GM12864 (cell line): ENCODE measurements around the gene ACTL6B.

Experiments
- DNase-seq: peaks from one replicate; pipeline ENCODE4 v3.0.0-alpha.2; 2011; ENCODE audit warnings: low read depth
- H3K4me3 ChIP-seq: 2 replicates; pipeline ENCODE4 v1.5.1; 2011; ENCODE audit warnings: mild to moderate bottlenecking, low read depth, low read length, control low read depth
- TF ChIP-seq, protein P1 (sequence below): IDR thresholded peaks from 2 replicates; pipeline ENCODE4 v1.5.1; 2011; ENCODE audit warnings: low read depth, mild to moderate bottlenecking, moderate library complexity, low read length, control low read depth, inconsistent platforms; ENCODE audit errors: missing control alignments

ACTL6B gene

DNA sequence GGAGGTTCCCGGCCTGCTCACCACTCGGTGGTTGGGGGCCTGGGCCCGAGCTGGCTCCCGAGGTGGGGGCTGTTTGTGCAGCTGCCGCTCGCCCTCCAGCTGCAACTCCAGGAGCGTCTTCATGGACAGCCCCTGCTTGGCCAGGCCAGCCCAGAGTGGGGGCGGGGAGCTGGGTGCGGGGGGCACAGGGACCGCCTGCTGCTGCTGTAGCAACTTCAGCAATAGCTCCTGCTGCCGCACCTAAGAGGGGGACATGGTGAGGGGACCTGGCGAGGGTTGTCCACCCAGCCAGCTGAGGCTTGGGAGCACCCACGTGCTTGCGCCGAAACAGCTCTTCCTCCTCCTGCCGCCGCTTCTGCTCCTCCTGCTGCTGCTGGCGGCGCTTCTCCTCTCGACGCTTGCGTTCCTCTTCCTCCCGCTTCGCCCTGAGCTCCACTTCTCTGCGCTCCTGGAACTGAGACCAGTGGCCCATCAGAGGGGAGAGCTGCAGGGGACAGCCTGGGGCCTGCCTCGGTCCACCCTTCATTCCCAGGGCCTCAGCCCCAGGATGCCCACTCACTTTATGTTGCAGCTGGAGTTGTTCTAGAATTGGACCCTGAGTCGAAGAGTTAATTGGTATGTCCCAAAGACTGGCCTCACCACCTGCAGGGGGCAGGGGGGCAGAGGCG, 26.9 kb upstream of the ACTL6B start:
- TF ChIP-seq, protein P1, sequence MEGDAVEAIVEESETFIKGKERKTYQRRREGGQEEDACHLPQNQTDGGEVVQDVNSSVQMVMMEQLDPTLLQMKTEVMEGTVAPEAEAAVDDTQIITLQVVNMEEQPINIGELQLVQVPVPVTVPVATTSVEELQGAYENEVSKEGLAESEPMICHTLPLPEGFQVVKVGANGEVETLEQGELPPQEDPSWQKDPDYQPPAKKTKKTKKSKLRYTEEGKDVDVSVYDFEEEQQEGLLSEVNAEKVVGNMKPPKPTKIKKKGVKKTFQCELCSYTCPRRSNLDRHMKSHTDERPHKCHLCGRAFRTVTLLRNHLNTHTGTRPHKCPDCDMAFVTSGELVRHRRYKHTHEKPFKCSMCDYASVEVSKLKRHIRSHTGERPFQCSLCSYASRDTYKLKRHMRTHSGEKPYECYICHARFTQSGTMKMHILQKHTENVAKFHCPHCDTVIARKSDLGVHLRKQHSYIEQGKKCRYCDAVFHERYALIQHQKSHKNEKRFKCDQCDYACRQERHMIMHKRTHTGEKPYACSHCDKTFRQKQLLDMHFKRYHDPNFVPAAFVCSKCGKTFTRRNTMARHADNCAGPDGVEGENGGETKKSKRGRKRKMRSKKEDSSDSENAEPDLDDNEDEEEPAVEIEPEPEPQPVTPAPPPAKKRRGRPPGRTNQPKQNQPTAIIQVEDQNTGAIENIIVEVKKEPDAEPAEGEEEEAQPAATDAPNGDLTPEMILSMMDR = no peak
- no peak for DNase-seq
- no peak overlapping the region for H3K4me3 ChIP-seq

DNA sequence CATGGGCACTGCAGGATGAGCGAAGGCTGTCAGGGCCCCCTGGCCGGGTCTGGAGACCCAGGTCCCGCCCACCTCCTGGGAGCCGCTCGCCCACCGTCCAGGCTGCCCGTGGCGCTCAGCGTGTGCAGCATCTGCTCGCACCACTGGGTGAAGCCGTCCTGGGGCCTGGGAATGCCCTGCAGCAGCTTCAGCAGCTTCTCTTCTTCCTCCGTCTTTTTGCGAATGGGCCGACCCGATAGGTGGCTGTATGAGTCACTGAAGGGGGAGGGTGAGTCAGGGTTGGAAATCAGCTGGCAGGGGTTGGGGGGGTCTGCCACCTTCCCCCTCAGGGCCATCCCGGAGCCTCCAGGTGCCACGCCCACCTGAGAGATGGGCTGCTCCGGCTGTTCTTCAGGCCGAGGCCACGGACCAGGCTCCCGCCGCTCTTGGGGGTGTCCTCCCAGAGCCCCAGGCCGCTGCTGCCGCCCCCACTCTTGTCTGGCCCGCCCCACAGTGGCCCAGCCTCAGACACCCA, 26.0 kb upstream of the ACTL6B start:
- no peak overlapping the region for H3K4me3 ChIP-seq
- TF ChIP-seq, protein P1 = no peak
- no peak for DNase-seq

DNA sequence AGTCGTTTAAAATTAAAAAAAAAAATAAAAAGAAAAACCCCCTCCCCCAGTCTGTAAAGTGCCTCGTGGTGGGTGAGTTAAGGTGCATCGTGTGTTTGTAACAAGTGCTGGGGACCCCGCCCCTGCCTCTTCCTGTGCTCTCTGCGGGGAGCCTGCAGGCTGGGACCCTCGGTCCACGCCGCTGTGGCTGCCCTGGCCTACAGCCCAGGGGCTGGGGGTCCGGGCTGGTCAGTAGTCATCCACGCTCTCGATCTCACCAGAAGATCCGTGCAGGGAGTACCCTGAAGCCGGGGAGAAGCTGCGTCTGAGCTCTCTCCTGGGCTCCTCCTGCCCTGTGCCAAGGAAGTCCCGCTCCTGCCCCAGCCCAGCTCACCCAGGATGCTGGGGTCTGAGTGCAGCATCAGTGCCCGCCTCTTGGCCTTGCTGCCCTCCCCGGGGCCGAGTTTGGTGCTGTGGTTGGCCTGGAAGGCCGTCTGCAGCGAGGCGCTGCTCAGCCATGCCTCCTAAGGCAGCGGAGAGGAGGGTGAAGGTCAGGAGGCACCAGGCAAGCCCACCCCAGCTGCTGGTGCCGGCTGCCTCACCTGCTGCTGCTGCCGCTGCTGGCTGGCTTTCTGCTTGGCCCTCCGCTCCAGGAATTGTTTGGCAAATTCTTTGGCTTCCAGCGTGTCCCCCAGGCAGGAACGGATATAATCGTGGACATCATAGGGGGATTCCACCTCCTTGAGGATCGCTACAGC, 25.4 kb upstream of the ACTL6B start:
- DNase-seq = no peak
- H3K4me3 ChIP-seq = no peak overlapping the region
- TF ChIP-seq, protein P1 = no peak

DNA sequence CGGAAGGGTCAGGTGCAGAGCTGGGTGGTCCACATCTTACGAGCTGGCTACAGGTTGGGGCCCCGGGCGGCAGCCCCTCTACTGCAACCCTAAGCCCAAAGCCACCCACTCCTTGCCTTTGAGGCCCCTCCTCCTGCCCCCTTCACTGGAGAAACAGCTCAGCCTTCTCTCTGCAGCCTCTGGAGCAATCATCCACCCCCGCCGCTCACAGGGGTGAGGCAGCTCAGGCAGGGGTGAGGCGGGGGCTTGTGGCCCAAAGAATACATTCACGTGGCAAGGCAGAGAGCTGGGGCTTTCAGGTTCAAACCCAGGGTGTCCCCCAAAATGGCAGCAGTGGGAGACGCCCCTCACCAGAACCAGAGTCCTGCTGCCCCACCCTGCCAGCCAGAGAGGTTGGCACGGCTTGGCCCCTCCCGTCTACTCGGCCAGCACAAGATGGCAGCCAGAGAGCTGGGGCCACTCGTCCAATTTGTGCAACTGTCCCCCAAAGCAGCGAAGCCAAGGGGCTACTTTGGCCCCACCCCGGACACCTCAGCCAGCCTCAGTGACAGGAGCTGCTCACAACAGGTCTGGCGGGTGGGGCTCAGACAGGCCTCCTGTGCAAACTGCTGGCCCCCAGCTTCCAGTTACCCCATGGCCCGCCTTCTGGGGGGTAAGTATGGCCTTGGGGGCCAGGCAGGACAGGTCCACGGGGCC, 24.5 kb upstream of the ACTL6B start:
- no peak for DNase-seq
- TF ChIP-seq, protein P1 = no peak
- no peak overlapping the region for H3K4me3 ChIP-seq

DNA sequence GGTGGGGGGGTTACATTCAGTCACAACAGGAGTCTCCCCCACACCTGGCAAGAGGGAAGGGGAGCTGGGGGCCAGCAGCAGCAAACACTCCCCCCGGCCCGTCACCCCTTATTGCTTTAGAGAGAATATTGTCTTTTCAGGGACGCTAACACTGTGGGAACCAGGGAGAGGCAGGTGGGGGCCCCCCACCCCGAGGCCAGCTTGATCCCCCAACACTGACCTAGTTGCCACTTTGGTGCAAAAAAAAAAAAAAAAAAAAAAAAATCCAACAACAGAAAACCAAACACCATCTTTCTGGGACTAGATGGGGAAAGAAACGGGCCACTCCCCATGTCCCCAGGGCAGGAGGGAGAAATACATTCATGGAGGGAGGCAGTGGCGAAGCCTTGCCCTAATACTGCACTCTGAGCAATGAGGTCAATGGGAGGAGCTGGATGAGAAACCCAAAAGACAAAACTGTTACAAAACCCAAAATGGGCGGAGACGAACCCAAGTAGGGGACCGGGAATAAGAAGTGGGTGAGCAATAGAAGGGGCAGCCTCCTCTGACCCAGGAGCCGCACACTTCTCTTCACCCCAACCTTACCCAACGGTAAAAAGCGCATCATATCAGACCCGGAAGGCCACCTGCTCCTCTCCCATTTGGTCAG, 23.8 kb upstream of the ACTL6B start:
- TF ChIP-seq, protein P1 = no peak
- no peak for DNase-seq
- no peak overlapping the region for H3K4me3 ChIP-seq

DNA sequence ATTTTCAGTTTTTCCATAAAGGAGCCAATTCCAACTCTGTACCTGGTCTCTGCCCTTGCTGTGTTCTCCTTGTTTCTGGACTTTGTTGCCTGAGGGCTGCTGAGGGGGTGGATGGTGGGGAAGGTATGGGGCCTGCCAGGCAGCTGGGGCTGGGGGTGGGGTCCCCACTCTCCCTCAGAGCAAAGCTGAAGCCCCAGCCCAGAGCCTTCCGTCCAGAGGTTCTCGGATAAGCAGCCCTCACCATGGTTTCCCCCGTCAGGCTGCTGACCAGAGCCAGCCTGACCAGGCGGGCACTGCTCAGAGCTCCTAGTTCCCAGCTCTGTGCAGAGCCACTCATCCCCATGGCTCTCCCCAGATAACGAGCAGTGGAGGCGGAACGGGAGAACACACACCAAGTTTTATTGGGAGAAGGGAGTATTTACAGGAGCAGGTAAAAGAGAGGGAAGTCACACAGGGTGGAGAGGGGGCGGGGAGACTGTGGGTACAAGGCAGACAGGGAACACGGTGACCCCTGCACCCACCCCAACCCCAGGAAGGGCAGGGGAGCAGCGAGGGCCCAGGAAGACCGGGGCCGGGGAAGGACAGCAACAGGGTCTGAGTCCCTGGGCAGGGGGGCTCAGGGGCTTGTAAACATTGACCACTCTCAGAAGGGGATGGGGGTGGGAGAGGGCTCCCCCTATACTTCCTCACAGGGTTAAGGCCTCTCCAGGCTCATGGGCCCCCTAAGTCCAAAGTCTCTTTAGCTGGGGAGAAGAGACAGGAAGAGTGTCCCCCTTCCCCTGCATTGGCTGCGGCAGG, 23.1 kb upstream of the ACTL6B start:
- no peak for DNase-seq
- TF ChIP-seq, protein P1 = no peak
- H3K4me3 ChIP-seq = no peak overlapping the region
